ENCODE results near the gene SCYGR2. TPM values are rescaled to one million over a fixed set of nuclear protein-coding genes. Genes with fewer than 3 reads are reported as not detected.

Gene SCYGR2
- total RNA-seq, 1 donor from 2014 or later: not detected

Other genes starting within 250 kb of the SCYGR2 start
- gene TM4SF20, start 219.6 kb upstream of the SCYGR2 start, total RNA-seq: not detected in 2 replicates
- gene SCYGR1, start 210.9 kb upstream of the SCYGR2 start, total RNA-seq: not detected in 2 replicates
- gene AGFG1, start 126.7 kb upstream of the SCYGR2 start, total RNA-seq: 25.1 and 30.0 TPM in 2 replicates
- gene SCYGR3, start 15.9 kb downstream of the SCYGR2 start, total RNA-seq: not detected in 2 replicates
- gene SCYGR4, start 18.6 kb downstream of the SCYGR2 start, total RNA-seq: not detected in 2 replicates
- gene SCYGR5, start 67.9 kb downstream of the SCYGR2 start, total RNA-seq: not detected in 2 replicates
- gene SLC19A3, start 119.1 kb downstream of the SCYGR2 start, total RNA-seq: not detected in 2 replicates
- gene SCYGR6, start 125.9 kb downstream of the SCYGR2 start, total RNA-seq: not detected in 2 replicates
- gene SCYGR7, start 129.4 kb downstream of the SCYGR2 start, total RNA-seq: not detected in 2 replicates
- not detected in 2 replicates for gene SCYGR8, start 147.0 kb downstream of the SCYGR2 start, total RNA-seq
- gene CCL20, start 214.9 kb downstream of the SCYGR2 start, total RNA-seq: 0.60 and 2.8 TPM in 2 replicates

Measured in lung microvascular endothelial cell (primary cell).